Stimulated activated CD4-positive, alpha-beta T cell treated with anti-CD3 and anti-CD28 coated beads, Interleukin-1b, Interleukin-23, amount 100 ng/mL, for 48 hours (primary cell): Measurements from ENCODE around the gene UBE2A.
A peak's percentile ranks its signal among the peaks of the same experiment; 100 is the strongest.

Experiments used
- DNase-seq: peaks from one replicate; pipeline ENCODE4 v3.0.0-alpha.2; 2020

UBE2A gene

DNA sequence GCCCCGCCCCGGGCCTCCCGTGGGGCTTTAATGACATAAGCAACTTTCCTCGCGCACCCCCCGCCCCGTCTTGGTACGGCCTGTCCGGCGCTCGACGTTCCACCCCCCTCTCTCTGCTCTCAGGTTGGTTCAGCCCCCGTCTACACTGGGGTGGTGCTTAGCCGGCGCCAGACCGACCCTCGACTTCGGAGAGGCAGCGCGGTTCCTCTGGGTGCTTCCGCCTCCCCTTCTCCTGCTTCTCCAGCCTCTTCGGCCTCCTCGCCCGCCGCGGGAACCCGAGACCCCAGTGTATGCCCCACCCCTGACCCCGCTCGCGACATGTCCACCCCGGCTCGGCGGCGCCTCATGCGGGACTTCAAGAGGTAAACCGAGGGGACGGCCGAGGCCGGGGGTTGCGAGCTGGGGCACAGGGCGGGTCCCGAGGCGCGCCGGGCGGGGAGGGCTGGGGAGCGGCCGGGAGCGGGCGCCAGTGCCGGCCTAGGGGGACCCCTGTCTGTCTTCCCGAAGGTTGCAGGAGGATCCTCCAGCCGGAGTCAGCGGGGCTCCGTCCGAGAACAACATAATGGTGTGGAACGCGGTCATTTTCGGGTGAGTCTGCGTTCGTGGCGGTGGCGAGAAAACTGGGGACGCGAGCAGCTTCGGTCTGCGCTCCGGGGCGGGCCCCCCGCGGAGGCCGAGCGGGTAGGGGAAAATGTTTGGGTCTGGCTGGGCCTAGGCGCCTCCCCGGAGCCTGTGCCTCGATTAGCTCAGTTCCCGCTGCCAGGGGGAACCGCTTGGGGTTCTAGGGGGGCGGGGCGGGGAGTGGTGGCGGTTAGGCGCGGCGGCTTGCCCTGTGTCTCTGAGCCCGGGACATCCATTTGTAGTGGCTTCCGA lies at the start of gene UBE2A:
Gene UBE2A, plus strand, starts transcription at position 170 of the 873 bp plus-strand sequence. Its CDS starts 149 bp downstream, at position 319.
- DNase-seq: peak; percentile 88

DNA sequence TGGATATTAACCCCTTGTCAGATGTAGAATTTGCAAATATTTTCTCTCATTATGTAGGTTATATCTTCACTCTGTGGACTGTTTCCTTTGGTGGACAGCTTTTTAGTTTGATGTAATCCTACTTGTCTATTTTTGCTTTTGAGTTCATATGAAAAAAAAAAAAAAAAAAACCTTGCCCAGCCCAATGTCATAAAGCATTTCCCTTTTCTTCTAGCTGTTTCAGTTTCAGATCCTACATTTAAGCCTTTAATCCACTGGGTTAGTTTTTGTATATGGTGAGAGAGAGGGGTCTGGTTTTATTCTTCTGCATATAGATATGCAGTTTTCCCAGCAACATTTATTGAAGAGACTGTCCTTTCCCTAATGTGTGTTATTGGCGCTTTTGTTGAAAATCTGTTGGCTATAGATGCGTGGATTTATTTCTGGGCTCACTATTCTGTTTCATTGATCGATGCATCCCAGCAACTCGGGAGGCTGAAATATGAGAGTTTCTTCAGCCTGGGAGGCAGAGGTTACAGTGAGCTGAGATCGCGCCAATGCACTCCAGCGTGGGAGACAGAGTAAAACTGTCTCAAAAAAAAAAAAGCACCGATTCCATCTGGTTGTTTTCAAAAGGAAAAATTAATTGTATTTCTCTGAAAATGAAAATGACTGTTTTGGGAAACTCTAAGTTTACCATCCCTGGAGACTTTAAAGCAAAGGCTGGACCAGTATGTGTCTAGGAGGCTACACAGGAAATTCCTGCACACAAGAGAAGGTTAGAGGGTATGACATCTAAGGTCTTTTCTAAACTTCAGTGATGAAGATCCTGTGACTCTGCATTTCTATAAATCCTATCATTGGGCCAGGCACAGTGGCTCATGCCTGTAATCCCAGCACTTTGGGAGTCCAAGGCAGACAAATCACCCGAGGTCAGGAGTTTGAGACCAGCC lies 44.8 kb upstream of the UBE2A start:
- no peak for DNase-seq

DNA sequence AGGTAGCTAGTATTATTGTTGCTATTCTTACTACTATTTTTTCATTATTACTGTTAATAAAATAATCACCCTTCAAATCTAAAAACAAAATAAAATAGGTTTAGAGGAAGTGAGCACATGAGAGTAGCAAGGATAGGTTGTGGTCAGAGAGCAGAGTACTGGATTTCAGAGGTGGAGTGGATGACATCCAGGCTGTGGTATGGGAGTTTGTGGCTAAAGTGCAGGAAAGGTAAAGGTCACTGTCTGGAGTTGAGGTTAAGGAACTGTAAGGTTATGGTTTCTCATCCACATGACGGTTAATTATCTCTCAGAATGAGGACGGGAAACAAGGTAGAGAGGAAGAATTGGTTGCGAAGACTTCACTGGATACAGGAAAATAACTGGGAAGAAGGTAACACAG lies 36.9 kb upstream of the UBE2A start:
- DNase-seq: no peak

DNA sequence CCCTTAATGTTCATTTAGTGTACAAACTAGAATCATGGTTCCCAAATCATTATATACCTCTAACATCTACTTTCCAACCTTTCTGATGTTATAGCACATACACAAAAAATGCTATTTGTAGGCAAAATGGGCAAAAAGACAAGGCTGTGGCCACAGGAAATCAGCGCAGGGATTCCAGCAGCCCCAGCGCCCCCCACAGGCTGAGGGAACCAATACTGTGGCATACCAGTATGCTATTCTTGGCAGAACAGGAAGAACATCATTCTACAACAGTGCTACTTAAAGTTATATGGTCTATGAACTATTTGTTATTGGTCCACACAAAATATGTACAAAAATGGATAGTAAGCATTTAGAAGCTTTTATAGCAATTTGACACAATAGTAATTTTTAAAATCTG lies 34.5 kb upstream of the UBE2A start:
- DNase-seq: no peak

DNA sequence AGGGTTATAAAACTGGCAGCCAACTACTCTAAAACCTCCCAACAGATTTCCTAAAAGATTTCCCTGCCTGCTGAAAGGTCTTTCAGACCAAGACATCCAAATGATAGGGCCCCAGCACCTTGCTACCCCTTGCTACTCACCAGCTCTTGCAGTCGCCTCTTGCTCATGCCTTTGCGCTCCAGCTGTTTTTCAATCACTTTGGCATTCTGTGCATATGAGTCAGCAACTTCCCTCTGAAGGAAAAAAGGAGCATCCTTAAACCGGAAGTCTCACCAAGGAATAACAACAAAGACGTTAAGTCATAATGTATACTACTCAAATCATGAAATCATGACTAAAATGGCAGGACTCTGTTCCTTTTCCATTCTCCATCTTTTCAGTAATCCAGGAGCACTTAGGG lies 33.2 kb upstream of the UBE2A start:
- no peak for DNase-seq

DNA sequence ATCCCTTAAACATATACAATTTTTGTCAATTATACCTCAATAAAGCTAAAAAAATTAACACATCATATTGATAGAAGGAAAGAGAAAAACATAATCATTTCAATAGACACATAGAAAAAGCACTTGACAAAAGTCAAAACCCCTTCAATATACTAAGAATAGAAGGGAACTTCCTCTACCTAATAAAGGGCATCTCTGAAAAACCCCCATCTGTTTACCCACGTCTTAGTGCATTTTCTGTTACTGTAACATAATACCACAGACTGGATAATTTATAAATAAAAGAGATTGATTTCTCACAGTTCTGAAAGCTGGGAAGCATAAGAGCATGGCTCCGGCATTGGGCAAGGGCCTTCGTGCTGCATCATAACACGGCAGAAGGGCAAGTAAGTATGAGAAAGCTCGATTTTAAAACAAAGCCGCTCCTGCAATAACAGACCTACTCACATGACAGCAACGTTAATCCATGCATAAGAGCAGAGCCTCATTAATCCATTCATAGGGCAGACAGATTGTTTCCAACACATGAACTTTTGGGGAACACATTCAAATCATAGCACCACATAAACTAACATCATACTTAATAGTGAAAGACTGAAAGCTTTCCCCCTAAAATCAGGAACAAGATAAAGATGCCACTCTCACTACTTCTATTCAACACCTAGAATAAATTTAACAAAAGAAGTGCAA lies 24.9 kb upstream of the UBE2A start:
- DNase-seq: no peak

DNA sequence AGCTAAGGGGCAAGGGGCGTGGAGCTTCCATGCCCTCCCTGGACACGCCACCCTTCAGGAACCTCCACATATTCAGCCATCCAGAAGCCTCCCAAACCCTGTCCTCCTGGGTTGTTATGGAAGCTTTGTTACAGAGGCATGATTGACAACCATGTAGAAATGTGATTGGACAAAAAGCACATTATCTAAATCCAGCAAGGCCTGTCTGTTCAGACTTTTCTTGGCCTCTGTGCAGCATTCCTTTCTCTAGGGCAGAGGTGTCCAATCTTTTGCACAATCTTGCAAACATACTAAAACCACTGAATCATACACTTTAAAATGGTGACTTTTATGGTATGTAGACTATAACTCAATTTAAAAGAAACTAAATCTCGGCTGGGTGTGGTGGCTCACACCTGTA lies 21.9 kb upstream of the UBE2A start:
- no peak for DNase-seq

DNA sequence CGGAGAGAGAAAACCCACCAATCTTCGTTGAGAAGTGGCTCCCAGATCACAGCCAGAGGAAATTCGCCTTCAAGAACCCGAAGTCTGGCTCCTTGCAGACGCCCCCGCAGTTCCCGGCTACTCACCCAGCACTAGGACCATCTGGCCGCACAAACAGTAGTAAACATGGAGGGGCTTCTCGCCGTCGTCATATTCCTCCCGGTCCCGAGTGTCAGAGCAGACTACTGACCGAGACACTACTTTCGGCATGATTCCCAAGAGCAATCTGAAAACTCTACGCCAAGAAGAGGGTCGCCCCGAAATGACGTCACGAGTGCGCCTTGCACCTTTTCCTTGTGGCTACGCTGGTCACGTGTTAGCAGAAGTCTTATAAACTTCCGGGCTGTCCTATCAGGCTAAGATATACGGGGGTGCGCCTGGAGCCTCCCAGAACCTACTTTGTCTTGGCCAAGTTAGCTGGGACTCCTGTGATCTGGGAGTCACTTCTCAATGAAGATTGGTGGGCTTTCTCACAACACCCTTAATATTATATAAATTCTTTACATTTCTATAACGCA lies 9.2 kb upstream of the UBE2A start, which contains the start of gene STEEP1:
Gene STEEP1, minus strand, starts transcription at position 303 of the 557 bp plus-strand sequence. Its CDS starts 54 bp downstream, at position 249.
- peak; percentile 90 for DNase-seq

DNA sequence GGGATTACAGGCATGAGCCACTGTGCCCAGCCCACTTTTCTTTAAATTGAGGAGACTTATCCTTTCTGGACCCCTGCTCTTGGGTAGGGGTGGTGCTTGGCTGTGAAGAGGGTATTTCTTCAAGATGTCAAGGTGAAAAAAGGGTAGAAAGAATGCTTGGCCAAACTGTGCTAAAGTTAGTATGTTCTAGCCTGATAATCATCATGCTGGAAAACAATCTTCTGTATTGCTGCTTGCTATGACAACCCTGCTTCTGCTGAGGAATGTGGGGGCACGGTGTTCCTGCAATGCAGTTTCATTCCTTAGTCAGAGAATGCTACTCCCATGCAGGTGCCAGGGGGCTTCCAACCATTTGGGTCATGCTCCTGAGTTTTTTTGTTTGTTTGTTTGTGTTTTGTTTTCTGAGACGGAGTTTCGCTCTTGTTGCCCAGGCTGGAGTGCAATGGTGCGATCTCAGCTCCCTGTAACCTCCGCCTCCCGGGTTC lies 4.0 kb upstream of the UBE2A start:
- no peak for DNase-seq

DNA sequence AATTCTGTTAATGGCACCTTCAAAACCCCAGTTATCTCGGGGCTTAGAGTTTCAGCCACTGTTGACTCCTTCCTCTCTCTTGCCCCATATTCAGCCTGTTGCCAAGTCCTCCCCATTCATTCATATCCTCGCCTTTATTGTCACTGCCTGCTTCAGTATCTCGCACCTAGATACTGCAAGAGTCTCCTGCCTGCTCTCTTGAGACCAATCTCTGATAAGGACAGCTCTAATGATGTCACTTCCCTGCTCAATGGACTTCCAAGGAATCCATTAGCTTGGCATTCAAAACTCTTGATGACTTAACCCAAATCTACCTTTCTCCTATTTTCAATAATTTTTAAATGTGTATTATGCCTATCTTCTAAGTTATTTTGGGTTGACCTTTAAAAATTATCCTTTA lies 1.1 kb upstream of the UBE2A start:
- no peak for DNase-seq

DNA sequence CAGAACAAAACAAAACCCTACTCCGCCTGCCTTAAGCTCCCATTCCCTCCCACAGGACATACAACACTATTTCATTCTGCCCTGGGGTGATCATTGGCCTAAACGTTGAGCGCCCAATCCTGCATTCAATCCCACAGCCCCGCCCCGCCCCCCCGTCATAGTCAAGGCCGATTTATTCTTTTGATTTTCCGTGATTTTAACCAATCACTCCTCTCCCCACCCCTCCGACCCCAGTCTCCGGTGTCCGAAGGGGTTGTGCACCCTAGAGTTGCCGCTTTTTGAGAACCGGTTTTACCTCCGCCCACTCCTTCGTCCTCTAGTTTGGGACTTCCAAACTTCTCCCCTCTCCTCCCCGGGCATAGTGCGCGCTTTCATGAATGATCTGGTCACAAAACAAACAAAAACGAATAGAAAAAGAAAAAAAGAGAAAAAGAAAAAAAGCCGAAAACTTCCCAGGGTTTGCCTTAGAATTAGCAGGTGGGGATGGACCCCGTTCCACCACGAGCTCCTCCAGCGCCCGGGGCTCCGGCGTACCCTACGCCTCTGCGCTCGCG lies 446 bp upstream of the UBE2A start:
- no peak for DNase-seq

DNA sequence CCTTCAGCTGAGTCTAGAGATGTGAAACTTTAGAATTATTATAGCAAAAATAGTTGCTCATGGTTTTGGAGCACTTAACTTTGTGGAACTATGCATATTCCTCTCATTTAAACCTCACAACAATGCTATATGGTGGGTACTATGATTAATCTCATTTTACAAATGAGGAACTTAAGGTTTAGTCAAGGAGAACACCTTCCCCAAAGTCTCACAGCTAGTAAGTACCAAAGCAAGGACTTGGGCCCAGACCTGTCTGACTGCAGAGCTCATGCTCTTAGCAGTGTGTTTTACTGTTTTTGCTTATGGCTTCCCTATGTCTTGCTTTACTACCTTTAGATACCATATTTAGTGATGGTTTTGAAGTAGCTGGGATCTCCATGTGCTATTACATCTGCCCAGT lies 5.1 kb downstream of the UBE2A start:
- no peak for DNase-seq

DNA sequence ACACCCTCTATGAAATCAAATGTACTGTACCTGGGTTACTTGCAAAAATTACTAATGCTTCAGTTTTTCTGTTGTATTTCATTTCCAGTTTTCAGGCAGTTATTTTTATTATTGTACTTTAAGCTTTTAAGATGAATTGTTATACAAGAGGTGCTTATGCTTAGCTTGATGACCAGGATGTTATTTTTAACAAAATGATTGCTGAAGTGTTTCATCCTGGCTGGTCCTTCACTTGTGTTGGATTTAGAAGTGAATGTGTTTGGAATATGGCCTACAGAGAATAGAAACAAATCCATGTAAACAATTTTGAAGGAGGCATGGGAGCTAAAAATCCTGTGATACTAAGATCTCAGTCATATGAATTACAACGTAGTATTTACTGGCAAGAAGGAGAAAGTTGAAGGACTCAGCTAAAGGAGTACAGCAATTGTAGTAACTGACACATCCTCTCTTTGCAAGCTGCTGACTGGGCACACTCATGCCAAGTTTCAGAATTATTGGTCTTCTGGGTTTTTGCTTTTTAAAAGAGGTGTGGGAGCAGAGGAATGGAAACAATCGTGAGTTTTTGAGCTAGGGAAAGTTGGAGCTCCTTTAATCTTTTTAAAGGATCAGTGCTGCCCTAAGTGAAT lies 9.2 kb downstream of the UBE2A start:
- no peak for DNase-seq

DNA sequence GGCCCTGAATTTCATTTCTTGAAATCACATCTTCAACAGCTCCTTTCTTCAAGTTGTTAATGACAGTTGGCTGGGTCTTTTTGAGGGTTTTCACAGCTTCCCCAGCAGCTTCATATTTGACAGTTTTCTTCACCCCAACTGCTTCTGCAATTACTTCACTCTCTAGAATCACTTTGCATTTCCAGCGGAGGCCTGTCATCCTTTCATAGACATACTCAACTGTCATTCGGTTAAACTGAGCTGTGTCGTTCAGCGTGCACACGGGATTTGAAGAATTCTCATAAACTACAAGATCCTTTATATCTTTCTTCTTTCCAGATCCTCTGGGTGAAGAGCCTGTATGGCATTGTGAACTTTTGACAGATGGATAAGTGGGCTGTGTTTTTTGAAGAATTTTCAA lies 15.4 kb downstream of the UBE2A start:
- DNase-seq: no peak

DNA sequence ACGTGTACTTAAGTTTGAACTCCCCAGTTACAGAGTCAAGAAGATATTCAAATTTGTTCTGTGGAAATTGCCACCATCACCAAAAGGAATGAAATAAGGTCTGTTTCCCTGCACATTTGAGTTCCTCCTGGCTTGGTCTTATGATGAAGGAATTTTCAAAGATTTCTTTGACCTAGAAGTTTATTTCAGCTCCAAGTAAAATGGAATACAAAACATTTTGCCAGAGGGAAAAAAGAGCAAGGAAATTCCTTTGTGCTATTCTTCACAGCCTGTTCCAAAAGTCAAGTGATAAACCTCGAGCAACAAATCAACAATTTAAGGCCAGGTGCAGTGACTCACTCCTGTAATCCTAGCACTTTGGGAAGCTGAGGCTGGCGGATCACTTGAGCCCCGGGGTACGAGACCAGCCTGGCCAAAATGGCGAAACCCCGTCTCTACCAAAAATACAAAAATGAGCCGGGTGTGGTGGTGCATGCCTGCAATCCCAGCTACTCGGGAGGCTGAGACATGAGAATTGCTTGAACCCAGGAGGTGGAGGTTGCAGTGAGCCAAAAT lies 28.4 kb downstream of the UBE2A start:
- DNase-seq: no peak

DNA sequence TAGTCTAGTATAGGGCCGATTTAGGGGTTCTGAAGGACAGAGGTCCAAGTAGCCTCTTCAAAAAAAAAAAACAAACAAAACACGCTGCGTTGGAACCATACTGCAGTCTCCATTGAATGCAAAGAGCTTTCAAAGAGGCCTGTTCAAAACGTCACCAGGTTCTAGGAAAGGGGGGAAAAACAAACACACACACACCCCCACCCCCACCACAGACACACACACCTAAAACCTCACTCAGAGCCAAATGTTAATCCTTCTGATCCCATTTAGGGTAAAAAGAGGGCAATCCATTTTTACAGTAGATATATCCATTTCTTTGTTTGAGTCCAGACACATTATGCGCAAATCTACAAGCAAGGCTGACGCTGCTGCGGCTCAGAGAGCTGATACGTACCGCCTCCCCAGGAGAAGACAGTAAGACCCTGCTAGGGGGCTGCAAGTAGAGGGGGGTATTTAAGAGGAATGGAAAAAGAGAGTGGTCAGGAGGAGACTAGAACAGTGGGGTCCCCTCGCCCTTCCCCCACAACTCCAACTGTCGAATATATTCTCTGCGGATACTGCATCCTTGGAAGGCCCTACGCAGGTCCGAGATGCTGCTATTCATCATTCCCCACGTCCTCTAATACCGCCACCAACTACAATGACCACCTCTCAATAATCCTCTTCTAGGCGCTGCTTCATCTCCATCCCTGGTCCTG lies 30.6 kb downstream of the UBE2A start:
- no peak for DNase-seq

DNA sequence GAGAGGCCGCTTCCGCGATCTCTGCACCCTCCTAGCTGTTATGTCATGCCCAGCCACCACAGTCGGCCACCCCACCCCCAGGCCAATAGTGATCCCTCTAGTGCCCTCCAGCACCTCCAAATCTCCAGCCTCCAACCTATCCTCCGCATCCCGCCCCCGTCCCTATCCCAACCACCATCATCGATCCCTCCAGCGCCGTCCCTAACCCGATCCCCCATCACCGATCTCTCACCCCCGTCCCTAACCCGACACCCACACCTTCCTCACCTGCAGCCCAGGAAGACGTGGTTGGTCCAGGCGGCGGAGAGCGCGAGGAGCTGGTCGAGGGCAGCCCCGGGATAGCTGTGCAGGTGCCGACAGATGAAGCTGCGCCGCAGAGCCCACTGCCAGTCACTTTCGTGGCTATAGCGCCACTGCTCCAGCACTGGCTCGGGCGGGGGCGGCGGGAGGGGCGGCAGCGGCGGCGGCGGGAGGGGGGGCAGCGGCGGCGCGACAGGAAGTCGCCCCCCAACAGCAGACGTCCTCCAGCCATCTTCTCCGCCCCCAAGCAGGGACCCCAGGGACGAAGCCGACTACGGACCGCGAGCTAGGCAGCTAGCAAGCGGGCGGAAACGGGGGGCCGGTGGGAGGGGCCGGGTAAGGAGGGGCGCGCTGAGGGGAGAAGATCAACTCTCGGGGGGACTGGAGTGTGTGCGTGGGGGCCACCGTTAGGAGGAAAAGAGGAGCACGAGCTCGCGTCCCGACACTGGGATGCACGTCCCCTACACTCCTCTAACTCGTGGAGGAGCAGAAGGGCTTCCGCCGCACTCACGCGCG lies 31.3 kb downstream of the UBE2A start:
- peak; percentile 23 for DNase-seq

DNA sequence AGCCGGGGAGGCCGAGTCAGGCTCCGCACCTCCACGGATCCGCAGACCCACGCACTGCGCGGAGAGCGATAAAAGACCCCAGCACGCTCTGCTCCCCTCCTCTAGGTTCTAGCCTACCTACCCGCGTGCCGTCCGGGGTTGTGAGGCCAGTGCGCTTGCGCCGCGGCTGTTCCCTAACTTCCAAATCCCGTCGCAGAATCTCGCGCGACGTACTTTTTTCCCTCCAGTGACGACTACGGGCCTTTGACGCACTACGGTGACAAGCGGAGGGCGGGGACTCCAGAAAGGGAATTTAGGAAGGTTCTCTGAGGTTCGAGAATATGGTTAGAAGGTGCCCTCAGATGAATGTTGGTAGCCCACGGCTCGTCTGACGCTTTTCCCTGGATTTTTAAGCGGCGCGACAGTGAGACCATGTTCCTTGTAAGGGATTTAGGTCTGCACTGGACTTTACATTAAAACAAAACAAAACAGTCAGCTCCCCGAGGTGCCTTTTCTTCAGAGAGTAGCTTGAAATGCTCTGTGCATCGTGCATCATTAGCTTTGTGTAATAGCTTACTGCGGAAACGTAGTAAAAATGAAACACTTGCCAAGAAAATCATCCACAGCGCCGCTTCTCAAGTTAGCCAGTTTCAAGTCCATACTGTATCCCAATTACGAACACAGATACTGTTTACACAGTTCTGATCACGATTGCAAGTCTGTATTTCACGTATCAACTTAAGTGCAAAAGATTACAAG lies 32.1 kb downstream of the UBE2A start, which contains the start of gene NKRF:
Gene NKRF, minus strand, starts transcription at position 145 of the 738 bp plus-strand sequence.
- DNase-seq: peak; percentile 89

DNA sequence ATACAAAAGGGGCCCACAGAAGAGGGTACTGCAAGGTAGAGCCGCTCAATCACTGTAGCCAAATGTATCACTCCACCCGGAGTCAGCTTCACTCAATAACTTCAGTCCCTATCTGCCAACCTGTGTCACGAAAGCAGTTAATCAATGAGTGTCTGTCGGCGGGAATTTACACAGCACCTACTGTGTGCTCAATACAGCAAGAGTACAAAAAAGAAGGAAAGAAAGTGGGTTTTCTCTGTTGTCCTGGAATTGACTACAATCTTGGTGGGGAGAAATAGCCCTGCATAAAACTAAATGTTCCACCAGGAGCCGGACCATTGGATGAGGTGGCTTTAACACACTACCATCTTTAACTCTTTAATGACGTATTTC lies 32.6 kb downstream of the UBE2A start:
- no peak for DNase-seq
